T-helper 1 cell treated with Interleukin-12 subunit alpha and Interleukin-12 subunit beta and Interleukin-4 antibody, amounts not matched to agents 30 ng/mL and 1 ng/mL, for 36 hours (primary cell): ENCODE data around the gene IDNK. TPM values are rescaled to one million over a fixed set of nuclear protein-coding genes. Genes with fewer than 3 reads are reported as not detected.

Source experiments
- intact Hi-C: fragments of 100-400 bp; cut with micrococcal nuclease; formaldehyde crosslinking; loops from one replicate; pipeline ENCODE4 v1.15.1; 2024
- total RNA-seq: library from RNA; stranded (reverse); gene quantifications from 2 replicates; pipeline ENCODE4 v1.2.3, GENCODE V29; 2022

Gene IDNK
- total RNA-seq, 1 donor from 2014 or later, result 9.8 TPM

DNA sequence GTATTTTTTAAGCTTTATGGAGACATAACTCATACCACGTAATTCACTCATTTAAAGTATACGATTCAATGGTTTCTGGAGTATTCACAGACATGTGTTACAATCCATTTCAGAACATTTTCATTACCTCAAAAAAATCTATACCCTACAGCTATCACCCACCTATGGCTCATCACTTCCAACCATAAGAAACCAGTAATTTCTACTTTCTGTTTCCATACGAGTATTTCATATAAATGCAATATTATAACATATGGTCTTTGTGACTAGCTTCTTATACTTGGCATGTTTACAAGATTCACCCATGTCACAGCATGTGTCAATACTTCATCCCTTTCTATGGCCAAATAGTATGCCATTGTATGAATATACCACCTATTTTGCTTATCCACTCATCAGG lies 66.0 kb downstream of the IDNK start:
- intact Hi-C loops, result loop anchor here (1.0 to 2.0 kb wide), 2 partner anchors 9 to 18 kb away; partner anchors contain the start of gene UBQLN1

DNA sequence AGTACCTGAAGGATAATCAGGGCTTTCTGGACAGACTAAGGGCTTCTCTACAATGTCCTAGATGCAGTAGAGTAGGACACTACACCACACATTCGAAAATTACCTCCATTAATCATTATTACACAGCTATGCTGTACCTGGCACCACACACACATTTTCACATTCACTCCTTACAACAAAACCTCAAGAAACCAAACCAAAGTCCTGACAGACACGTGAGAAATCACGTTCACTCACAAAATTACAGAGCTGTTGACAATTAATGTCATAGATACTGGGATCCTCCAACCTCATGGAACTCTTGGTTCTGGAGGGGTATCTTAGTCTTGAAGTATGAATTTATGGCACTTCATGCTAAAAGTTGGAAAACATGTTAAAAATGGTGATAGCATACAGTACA lies 68.5 kb downstream of the IDNK start:
- intact Hi-C loops, result no loop called here

Other genes with a start within 250 kb of the IDNK start
- 0.54 and 0.74 TPM in 2 replicates for gene FRMD3, start 84.7 kb upstream of the IDNK start, total RNA-seq
- gene UBQLN1, start 84.8 kb downstream of the IDNK start, total RNA-seq, result 116 and 120 TPM in 2 replicates
- gene GKAP1, start 194.6 kb downstream of the IDNK start, total RNA-seq, result 2.5 and 3.0 TPM in 2 replicates